ENCODE measurements around the gene NACC1. TPM values are rescaled to one million over a fixed set of nuclear protein-coding genes. Genes with fewer than 3 reads are reported as not detected.

NACC1 gene
- total and polyA plus RNA-seq, 4 donors, result 0.86 to 24.7 (median 17.7) TPM

- TF ChIP-seq, protein P1, sequence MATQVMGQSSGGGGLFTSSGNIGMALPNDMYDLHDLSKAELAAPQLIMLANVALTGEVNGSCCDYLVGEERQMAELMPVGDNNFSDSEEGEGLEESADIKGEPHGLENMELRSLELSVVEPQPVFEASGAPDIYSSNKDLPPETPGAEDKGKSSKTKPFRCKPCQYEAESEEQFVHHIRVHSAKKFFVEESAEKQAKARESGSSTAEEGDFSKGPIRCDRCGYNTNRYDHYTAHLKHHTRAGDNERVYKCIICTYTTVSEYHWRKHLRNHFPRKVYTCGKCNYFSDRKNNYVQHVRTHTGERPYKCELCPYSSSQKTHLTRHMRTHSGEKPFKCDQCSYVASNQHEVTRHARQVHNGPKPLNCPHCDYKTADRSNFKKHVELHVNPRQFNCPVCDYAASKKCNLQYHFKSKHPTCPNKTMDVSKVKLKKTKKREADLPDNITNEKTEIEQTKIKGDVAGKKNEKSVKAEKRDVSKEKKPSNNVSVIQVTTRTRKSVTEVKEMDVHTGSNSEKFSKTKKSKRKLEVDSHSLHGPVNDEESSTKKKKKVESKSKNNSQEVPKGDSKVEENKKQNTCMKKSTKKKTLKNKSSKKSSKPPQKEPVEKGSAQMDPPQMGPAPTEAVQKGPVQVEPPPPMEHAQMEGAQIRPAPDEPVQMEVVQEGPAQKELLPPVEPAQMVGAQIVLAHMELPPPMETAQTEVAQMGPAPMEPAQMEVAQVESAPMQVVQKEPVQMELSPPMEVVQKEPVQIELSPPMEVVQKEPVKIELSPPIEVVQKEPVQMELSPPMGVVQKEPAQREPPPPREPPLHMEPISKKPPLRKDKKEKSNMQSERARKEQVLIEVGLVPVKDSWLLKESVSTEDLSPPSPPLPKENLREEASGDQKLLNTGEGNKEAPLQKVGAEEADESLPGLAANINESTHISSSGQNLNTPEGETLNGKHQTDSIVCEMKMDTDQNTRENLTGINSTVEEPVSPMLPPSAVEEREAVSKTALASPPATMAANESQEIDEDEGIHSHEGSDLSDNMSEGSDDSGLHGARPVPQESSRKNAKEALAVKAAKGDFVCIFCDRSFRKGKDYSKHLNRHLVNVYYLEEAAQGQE (IDR thresholded peaks at IDR 0.05), result no peak
- TF ChIP-seq YY1 (IDR thresholded peaks at IDR 0.05) (no peak), HNF4G (IDR thresholded peaks at IDR 0.05) (no peak), NR2F2 (IDR thresholded peaks at IDR 0.05) (no peak), GABPA (IDR thresholded peaks at IDR 0.05 in 1 of 2, conservative IDR thresholded peaks at IDR 0.05 in 1 of 2) (no peak)
Measured at GRCh38 chr19:13097463-13098258, 20.4 kb upstream of the NACC1 start (continued).

- H3K4me3 ChIP-seq (ENCODE audit: low read depth in 1 of 3, low read length in 3 of 3), result peak overlapping the region in 1 of 3 donors; percentile 19
- peak overlapping the region; percentile 87 to 91 for H3K27ac ChIP-seq (ENCODE audit: low read depth in 1 of 2, low read length in 2 of 2)
- peaks cover 0 to 6% (median 2%) of the 10 kb centered on the region in 4 donors for H3K36me3 ChIP-seq (ENCODE audit: control insufficient read depth in 4 of 4, insufficient read depth in 3 of 4, low read depth in 1 of 4, low read length in 3 of 4)
- peak; percentile 81 for DNase-seq (ENCODE audit: low spot score)
- WGBS, result 14% methylated on average over 58 of the region's 58 CpGs
- H3K4me1 ChIP-seq (ENCODE audit: control insufficient read depth in 4 of 4, insufficient read depth in 4 of 4, low read length in 3 of 4), result peaks cover 12 to 38% (median 24%) of the 10 kb centered on the region in 4 donors
- no peaks in the 10 kb centered on the region for H3K9me3 ChIP-seq (ENCODE audit: control insufficient read depth in 4 of 4, low read length in 3 of 4)
- no peaks in the 10 kb centered on the region for H3K27me3 ChIP-seq (ENCODE audit: control insufficient read depth in 4 of 4, insufficient read depth in 4 of 4, low read length in 3 of 4)
- no peak for TF ChIP-seq FOXA2 (IDR thresholded peaks at IDR 0.05)
- TF ChIP-seq FOXA1 (IDR thresholded peaks at IDR 0.05), result no peak
- no peak for TF ChIP-seq RXRA (IDR thresholded peaks at IDR 0.05)
- no peak for TF ChIP-seq ATF3 (IDR thresholded peaks at IDR 0.05)
- TF ChIP-seq, protein P1 (IDR thresholded peaks at IDR 0.05), result peak; percentile 16
- no peak for TF ChIP-seq JUND (IDR thresholded peaks at IDR 0.05)
- no peak for TF ChIP-seq EGR1 (IDR thresholded peaks at IDR 0.05; ENCODE audit: low read depth in 2 of 2)
- H3K9ac ChIP-seq (ENCODE audit: low read depth in 1 of 2, low read length in 2 of 2), result no peak overlapping the region
Measured at GRCh38 chr19:13098277-13099072, 19.6 kb upstream of the NACC1 start.
